MM.1S (cell line): ENCODE results near the gene FAM234B.

ENCODE experiments used
- DNase-seq: peaks from one replicate; pipeline ENCODE4 v3.0.0-alpha.2; 2015
- H2AFZ ChIP-seq: fragments of 300-600 bp; sonication (generic); 2 replicates; pipeline ENCODE4 v1.6.0; 2016; ENCODE audit warnings: antibody characterized with exemption, low read length
- H3F3A ChIP-seq: fragments of 300-600 bp; sonication (generic); 2 replicates; pipeline ENCODE4 v1.6.1; 2016; ENCODE audit warnings: mild to moderate bottlenecking, antibody characterized with exemption, low read length, moderate library complexity, mixed read lengths; ENCODE audit not compliant: insufficient read depth
- H3K27ac ChIP-seq: fragments of 300-600 bp; sonication (generic); 2 replicates; pipeline ENCODE4 v1.5.1; 2016; ENCODE audit warnings: mild to moderate bottlenecking, low read length
- H3K27me3 ChIP-seq: fragments of 300-600 bp; sonication (generic); replicated peaks from 2 replicates; pipeline ENCODE4 v1.6.0; 2016; ENCODE audit warnings: low read length; ENCODE audit not compliant: insufficient read depth
- H3K36me3 ChIP-seq: fragments of 300-600 bp; sonication (generic); replicated peaks from 2 replicates; pipeline ENCODE4 v1.6.1; 2016; ENCODE audit warnings: mild to moderate bottlenecking, low read length, mixed read lengths; ENCODE audit not compliant: insufficient read depth
- H3K4me1 ChIP-seq: fragments of 300-600 bp; sonication (generic); 2 replicates; pipeline ENCODE4 v1.6.1; 2016; ENCODE audit warnings: low read length, mixed read lengths
- H3K4me2 ChIP-seq: fragments of 300-600 bp; sonication (generic); 2 replicates; pipeline ENCODE4 v1.6.0; 2016; ENCODE audit warnings: low read depth, low read length
- H3K4me3 ChIP-seq: fragments of 300-600 bp; sonication (generic); 2 replicates; pipeline ENCODE4 v1.5.1; 2016; ENCODE audit warnings: low read length, mixed read lengths
- H3K79me2 ChIP-seq: fragments of 300-600 bp; sonication (generic); 2 replicates; pipeline ENCODE4 v1.6.1; 2016; ENCODE audit warnings: mixed run types, low read length, mixed read lengths
- H3K9ac ChIP-seq: fragments of 300-600 bp; sonication (generic); 2 replicates; pipeline ENCODE4 v1.6.1; 2016; ENCODE audit warnings: low read length, mixed read lengths
- H3K9me2 ChIP-seq: fragments of 300-600 bp; sonication (generic); replicated peaks from 2 replicates; pipeline ENCODE4 v1.6.1; 2016; ENCODE audit warnings: mild to moderate bottlenecking, low read length, mixed read lengths; ENCODE audit not compliant: insufficient read depth
- H3K9me3 ChIP-seq: fragments of 300-600 bp; sonication (generic); replicated peaks from 2 replicates; pipeline ENCODE4 v1.6.1; 2016; ENCODE audit warnings: mild to moderate bottlenecking, low read length, mixed read lengths; ENCODE audit not compliant: insufficient read depth
- H4K20me1 ChIP-seq: fragments of 300-600 bp; sonication (generic); 2 replicates; pipeline ENCODE4 v1.6.1; 2016; ENCODE audit warnings: mild to moderate bottlenecking, low read length, moderate library complexity, mixed read lengths; ENCODE audit not compliant: insufficient read depth
- EZH2 ChIP-seq: fragments of 300-600 bp; sonication (generic); optimal IDR thresholded peaks from 2 replicates; pipeline ENCODE3; 2017; ENCODE audit warnings: low read depth, mild to moderate bottlenecking, antibody characterized with exemption, low read length, mixed read lengths
- EZH2phosphoT487 ChIP-seq: fragments of 300-600 bp; sonication (generic); IDR thresholded peaks from 2 replicates; pipeline ENCODE4 v1.6.1; 2018; ENCODE audit warnings: antibody characterized with exemption, low read length
- TF ChIP-seq, protein P1 (sequence below): fragments of 300-600 bp; sonication (generic); IDR thresholded peaks from 2 replicates; pipeline ENCODE4 v1.5.1; 2016; ENCODE audit warnings: antibody characterized with exemption, low read length, mixed read lengths

FAM234B gene, protein sequence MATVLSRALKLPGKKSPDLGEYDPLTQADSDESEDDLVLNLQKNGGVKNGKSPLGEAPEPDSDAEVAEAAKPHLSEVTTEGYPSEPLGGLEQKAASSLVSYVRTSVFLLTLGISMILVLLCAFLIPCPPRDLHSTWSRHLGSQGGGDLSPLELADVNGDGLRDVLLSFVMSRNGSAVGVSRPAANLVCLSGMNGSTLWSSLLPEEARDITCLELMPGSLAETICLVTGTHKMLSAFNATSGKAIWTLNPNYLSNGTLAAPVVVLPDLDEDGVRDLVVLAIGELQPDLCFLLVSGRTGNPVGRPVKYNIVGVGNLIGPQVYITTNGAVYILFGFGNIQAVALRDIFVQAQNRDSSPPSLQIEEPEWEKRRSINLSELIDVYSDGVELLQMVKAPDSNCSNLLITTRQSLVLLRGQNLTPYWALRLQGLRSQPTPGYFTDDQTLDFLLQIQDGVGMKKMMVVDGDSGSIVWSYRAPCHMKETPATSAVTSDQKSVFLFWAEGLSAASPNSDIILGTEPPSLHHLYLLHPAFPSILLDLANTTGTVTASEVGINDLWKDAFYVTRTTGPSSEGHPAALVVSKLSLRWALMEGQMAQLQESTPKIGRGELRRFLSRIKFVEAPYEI

DNA sequence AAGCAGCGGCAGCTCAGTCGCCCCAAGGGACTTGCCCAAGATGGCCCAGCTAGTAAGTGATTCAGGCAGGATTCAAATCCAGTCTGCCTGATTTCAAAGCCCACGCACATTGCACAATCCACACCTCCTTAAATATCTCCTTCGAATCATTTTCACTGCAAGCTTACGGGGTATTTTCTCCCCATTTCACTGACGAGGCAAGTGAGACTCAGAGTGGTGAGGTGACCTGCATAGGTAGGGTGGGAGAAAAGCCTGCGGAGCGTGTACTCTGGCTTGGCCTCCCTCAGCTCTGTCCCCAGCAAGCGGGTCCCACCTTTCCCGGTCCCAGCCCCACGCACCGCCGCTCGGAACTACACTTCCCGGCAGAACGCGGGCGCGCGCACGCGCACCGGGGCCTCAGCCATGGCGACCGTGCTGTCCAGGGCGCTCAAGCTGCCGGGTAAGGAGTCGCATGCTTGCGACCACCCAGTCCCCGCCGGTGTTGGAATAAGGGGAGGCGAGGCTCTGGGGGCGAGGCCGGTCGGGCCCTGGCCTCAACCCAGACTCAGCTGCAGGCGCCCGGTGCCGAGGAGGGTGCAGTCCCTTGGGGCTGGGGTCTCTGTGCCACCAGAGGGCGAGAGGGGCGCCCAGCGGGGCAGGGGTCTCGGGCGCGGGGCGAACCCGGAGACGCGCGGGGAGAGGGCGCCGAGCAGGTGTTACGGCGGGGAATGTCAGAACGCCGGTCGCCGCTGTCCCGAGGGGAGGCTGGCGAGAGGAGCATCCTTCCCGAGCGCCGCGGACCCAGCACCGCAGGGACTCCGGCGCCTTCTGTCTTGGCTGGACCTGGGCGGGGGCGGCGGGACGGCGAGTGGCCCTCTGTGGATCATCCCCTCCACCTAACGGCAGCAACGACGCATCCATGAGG is at the start of gene FAM234B:
TSS of gene FAM234B (plus strand) at position 380 of the 904 bp plus-strand sequence. CDS start at position 403, 23 bp downstream.
- H3K27ac ChIP-seq: no peak within 1 kb of the TSS
- no peaks in the 10 kb centered on the region for H3K36me3 ChIP-seq
- H2AFZ ChIP-seq: peak within 1 kb of the TSS; percentile 100
- H3K4me1 ChIP-seq: no peaks in the 10 kb centered on the region; the same call in 1 of the 2 replicates
- H3K9ac ChIP-seq: peak within 1 kb of the TSS; percentile 72
- H3K27me3 ChIP-seq: no peaks in the 10 kb centered on the region
- peak within 1 kb of the TSS; percentile 99 for H3K4me3 ChIP-seq
- peak; percentile 66 for DNase-seq
- peaks cover 7% of the 10 kb centered on the region; the same call in 1 of the 2 replicates for H3K79me2 ChIP-seq
- no peaks in the 10 kb centered on the region for H4K20me1 ChIP-seq
- no peaks in the 10 kb centered on the region for H3K9me3 ChIP-seq
- TF ChIP-seq, protein P1, sequence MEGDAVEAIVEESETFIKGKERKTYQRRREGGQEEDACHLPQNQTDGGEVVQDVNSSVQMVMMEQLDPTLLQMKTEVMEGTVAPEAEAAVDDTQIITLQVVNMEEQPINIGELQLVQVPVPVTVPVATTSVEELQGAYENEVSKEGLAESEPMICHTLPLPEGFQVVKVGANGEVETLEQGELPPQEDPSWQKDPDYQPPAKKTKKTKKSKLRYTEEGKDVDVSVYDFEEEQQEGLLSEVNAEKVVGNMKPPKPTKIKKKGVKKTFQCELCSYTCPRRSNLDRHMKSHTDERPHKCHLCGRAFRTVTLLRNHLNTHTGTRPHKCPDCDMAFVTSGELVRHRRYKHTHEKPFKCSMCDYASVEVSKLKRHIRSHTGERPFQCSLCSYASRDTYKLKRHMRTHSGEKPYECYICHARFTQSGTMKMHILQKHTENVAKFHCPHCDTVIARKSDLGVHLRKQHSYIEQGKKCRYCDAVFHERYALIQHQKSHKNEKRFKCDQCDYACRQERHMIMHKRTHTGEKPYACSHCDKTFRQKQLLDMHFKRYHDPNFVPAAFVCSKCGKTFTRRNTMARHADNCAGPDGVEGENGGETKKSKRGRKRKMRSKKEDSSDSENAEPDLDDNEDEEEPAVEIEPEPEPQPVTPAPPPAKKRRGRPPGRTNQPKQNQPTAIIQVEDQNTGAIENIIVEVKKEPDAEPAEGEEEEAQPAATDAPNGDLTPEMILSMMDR: peak; percentile 22
- no peak for TF ChIP-seq EZH2
- H3F3A ChIP-seq: no peaks in the 10 kb centered on the region
- H3K9me2 ChIP-seq: no peaks in the 10 kb centered on the region
- H3K4me2 ChIP-seq: peak within 1 kb of the TSS; percentile 97

DNA sequence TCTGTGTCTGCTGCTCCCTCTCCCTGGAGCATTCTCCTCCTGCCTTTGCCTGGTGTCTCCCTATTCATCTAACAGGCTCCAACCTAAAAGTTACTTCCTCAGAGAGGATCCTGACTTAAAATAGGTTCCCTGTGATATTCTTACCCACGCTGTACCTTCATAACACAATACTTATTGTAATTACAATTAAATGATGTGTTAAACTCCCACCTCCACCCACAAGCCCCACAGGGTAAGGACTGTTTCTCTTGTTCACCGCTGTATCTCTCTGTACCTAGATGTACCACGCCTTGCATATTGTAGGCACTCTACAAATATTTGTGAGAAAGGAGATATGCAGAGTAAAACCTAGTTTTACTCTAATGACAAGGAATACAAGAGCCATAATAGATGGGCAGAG is 49.1 kb upstream of the FAM234B start:
- no peak overlapping the region for H3K4me3 ChIP-seq
- no peaks in the 10 kb centered on the region for H4K20me1 ChIP-seq
- H3K27me3 ChIP-seq: no peaks in the 10 kb centered on the region
- H3K27ac ChIP-seq: no peak overlapping the region
- no peak overlapping the region for H3K9ac ChIP-seq
- no peaks in the 10 kb centered on the region for H3K9me2 ChIP-seq
- peaks cover 27% of the 10 kb centered on the region for H3K79me2 ChIP-seq
- H3K36me3 ChIP-seq: no peaks in the 10 kb centered on the region
- H3F3A ChIP-seq: peaks cover 5% of the 10 kb centered on the region; the same call in 1 of the 2 replicates
- H3K9me3 ChIP-seq: no peaks in the 10 kb centered on the region
- H3K4me1 ChIP-seq: peaks cover 15% of the 10 kb centered on the region; the same call in 1 of the 2 replicates
- H2AFZ ChIP-seq: no peak overlapping the region
- TF ChIP-seq EZH2 (no peak), EZH2phosphoT487 (no peak)
- TF ChIP-seq, protein P1: no peak
- DNase-seq: no peak
- no peak overlapping the region for H3K4me2 ChIP-seq

DNA sequence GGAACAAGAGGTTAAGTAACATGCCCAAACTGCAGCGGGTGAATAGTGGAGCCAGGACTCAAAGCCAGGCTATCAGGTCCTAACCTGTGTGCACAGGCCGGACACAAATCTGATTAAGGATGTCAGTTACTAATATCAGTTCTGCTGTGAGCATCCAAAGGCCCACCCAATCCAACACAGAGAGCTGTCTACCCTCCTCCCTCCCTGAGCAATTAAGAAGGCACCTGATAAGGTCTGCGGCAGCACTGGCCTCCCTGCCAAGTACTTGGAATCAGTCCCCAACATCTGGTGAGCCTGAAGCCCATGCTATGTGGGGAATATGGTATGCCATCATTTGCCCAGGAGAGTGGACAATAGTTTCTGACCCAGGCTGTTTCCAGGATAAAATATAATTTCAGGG is 48.0 kb upstream of the FAM234B start:
- peaks cover 27% of the 10 kb centered on the region for H3K79me2 ChIP-seq
- no peak for DNase-seq

More for the DNA sequence above, 48.0 kb upstream of the FAM234B start:
- H3K27ac ChIP-seq: no peak overlapping the region
- H3K9me2 ChIP-seq: no peaks in the 10 kb centered on the region
- peaks cover 13% of the 10 kb centered on the region for H3F3A ChIP-seq
- H3K9ac ChIP-seq: no peak overlapping the region
- H4K20me1 ChIP-seq: no peaks in the 10 kb centered on the region
- TF ChIP-seq EZH2 (no peak), EZH2phosphoT487 (no peak)
- TF ChIP-seq, protein P1: no peak
- H3K4me3 ChIP-seq: no peak overlapping the region
- no peaks in the 10 kb centered on the region for H3K9me3 ChIP-seq
- no peaks in the 10 kb centered on the region for H3K27me3 ChIP-seq
- H2AFZ ChIP-seq: no peak overlapping the region
- H3K4me1 ChIP-seq: peaks cover 15% of the 10 kb centered on the region; the same call in 1 of the 2 replicates
- no peaks in the 10 kb centered on the region for H3K36me3 ChIP-seq
- H3K4me2 ChIP-seq: no peak overlapping the region
